GM10266 (cell line): ENCODE data around the gene CHAF1A.

Experiments used
- DNase-seq: peaks from one replicate; pipeline ENCODE4 v3.0.0; 2012; ENCODE audit errors: extremely low spot score
- CTCF ChIP-seq: IDR thresholded peaks from 2 replicates; pipeline ENCODE4 v1.5.1; 2012; ENCODE audit warnings: mild to moderate bottlenecking, low read depth; ENCODE audit not compliant: control insufficient read depth, insufficient read depth; ENCODE audit errors: missing control alignments

Gene CHAF1A

GRCh38 chr19:4402171-4403004, at the start of gene CHAF1A:
TSS of gene CHAF1A (plus strand) at chr19:4402640. CDS start at chr19:4402763, 123 bp downstream.
- no peak for TF ChIP-seq CTCF
- peak; percentile 100 for DNase-seq

- peak; percentile 80 for TF ChIP-seq CTCF
- peak; percentile 83 for DNase-seq
Observed at GRCh38 chr19:4352701-4353121, 49.7 kb upstream of the CHAF1A start.

GRCh38 chr19:4354282-4354681, 48.2 kb upstream of the CHAF1A start:
- DNase-seq: no peak
- TF ChIP-seq CTCF: no peak

GRCh38 chr19:4354897-4355296, 47.5 kb upstream of the CHAF1A start:
- TF ChIP-seq CTCF: no peak
- no peak for DNase-seq

GRCh38 chr19:4357095-4357797, 45.2 kb upstream of the CHAF1A start:
- no peak for DNase-seq
- no peak for TF ChIP-seq CTCF

- TF ChIP-seq CTCF: no peak
- peak; percentile 27 for DNase-seq
Observed at GRCh38 chr19:4357921-4358326, 44.5 kb upstream of the CHAF1A start.
